DMS79 treated with DMSO at 0.1 percent for 48 hours (cell line): Measurements from ENCODE around the gene SIGLECL1.
A peak's percentile ranks its signal among the peaks of the same experiment; 100 is the strongest.

Experiments used
- DNase-seq: peaks from one replicate; lab custom pipeline; 2025; lab: John Stamatoyannopoulos, UW

Gene SIGLECL1

DNA sequence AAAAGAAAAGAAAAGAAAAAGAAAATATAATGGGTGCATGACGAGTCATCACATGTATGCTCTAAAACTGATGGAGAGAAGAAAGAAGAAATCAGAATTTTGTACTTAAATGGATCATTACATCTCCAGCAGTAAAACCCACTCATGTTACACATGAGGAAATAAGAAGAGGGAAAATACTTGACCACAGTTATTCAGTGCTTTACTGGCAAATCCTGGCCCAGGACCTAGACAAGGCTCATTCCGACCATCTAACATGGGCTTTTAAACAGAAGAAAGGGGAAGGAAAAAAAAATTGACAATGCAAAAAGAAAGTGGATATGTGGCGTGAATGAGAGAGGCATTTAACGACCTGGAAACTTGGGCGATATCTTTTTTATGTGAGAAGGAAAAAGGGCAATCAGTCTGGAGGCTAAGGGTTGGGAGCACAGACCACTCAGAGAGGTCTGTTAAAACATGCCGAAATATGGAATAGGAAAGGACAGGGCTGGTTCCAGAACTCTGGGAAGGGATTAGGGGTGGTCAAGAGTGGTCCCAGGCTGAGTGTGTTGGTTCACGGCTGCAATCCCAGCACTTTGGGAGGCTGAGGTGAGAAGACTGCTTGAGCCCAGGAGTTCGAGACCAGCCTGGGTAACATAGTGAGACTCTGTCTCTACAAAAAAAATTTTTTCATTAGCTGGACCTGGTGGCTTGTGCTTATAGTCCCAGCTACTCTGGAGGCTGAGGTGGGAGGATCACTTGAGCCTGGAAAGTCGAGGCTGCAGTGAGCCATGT lies 1.6 kb downstream of the SIGLECL1 start:
- peak; percentile 62 for DNase-seq

DNA sequence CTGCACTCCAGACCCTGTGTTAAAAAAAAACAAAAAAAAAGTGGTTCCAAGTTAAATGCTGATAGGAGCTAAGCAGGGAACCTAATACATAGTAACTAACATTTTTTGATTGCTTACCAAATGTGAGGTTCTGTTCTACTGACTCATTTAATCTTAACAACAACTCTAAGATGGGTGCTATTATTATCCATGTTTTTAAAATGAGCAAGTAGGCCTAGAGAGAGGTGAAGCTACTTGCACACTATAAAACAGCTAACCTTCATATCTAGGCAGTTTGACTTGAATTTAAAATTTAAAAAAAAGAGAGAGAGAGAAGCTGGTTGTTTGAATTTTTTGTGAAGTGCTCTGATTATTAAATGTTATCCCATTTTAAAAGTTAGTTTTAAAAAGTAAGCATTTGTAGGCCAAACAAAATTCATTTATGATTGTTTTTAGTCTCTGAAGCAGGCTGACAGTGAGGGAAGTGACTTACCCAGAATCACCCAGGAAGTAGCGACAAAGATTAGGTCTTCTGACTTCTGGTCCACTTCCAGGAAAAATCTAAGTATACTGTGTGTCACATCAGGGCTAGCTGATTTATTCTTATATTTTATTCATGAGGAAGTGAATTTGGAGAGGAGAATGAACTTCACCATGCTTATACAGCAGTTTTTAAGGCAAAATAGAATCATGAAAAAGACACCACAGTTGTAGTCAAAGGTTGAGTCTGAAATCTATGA lies 2.4 kb downstream of the SIGLECL1 start:
- no peak for DNase-seq

DNA sequence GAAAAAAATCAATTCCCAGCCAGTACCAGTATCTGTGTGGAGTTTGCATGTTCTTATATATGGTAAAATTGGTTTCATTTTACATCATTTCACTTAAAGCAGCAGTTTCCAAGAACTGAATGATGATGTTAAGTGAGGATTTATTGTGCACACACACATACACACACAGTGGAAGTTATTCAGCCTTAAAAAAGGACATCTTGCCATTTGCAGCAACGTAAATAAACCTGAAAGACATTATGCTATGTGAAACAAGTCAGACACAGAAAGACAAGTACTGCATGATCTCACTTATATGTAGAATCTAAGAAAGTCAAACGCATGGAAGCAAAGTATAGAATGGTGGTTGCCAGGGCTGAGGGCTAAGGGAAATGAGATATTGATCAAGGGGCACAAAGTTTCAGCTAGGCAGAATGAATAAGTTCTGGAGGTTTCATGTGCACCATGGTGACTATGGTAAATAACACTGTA lies 5.3 kb downstream of the SIGLECL1 start:
- DNase-seq, result no peak

DNA sequence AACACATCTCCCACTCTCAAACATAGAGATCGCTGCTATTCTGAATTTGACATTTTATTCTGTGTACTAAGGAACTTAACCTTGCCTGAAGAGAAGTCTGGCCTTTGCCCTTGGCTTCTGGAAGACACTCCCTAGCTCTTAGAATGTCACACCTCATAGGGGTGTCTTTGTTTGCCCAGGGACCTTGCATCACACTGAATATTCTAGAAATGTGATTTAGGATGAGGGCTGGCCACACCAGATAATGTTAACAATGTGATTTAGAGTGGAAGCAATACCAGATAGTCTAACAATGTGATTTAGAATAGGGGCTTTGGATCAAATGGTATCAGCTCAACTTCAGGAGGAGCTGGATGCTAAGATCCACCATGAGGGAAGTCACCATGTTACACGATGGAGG lies 6.6 kb downstream of the SIGLECL1 start:
- no peak for DNase-seq

DNA sequence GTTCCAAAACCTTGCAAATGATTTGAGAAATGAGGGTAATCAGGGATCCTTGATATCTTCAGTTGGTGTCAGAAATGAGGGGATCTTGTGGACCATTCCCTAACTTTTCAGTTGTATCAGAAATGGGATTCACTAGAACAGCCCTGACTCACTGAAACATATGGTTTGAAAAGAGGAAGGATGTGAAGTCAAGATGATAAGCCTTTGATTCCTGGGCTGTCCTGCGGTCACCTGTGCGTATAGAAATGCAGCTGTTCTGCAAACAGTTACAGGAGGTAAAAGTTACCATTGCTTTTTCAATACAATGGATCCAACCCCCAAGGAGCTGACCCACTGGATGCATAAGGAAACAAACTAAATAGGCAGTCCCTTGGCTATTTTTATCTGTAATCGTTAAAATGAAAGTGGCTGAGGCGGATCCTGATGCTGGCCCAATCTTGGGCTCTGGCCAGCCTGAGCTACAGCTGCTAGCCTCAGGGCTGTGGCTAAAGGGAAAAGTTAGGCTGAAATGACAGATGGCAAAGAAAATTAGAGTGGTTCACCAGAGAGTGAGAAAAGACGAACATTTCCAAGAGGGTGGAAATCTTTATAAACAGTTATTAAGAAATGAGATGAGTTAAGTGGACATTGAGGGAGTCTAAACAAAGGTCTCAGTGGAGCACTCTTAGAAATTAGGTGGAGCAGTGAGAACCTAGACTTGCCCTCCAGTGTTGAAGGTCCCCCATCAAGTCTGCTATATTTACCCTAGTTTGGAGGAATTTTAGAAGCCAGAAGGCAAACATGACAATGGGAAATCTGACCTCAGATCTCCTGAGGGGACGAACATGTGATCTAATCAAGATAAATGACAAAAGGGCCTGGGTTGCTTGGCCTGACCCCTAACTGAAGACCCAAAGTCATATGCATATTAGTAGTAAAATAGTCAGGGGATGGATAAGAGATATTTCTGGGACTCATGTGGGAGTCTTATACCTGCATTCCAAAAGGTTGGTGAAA lies 7.6 kb downstream of the SIGLECL1 start:
- no peak for DNase-seq

DNA sequence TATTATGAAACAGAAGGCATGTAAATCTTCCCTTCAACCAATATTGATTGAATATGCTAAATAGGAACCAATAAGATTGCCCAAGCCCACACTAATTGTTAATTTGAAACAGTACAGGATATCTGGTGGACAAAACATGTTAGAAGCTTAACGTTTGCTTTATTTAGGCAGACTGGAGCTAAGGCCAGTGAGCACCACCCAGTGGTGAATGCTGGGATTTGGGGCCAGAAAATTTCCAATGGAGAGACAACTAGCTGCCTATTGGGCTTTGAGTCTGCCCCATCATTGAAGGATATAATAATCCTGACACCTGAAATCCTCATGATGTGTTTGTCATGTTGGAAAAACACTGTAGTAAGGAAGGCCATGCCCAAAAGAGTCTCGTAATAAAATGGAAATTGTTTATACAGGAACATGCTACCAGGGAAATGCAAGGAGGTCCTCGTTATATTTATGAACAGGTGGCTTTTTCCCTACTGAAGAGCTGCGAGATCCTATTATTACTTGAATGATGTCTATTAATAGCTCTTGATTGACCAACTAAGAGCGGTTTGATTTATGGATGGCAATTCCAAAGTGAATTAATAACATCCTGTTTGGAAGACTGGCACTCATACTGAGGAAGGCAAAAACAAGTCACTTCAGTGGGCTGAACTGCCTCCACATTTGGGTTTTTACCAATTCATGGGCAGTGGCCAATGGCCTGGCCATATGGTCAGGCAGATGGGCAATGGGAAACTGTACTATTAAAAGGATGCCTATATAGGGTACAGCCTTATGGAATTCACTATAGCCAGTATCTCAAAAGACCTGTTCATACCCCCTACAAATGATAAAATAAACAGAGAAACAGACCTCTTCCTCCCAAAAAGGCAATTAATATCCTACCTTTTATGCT lies 8.7 kb downstream of the SIGLECL1 start:
- peak; percentile 29 for DNase-seq

DNA sequence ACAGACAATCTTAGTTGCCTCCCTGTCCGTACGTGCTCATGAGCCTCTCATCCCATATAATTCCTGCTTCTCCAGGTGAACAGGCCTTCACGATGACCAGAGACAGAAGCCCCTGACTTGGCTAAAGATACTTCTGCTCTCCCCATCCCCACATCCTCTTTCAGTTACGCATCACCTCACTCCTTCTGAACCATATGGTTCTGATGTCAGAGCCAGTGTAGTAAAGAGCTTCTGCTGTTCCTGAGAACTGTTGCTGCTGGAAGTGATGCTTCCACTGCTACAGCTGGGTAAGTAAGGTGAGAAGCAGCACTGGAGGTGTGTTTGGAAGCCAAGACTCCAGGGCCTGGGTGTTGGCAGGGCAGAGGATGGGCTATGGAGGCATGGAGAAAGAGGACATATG lies 12.9 kb downstream of the SIGLECL1 start:
- DNase-seq, result no peak

DNA sequence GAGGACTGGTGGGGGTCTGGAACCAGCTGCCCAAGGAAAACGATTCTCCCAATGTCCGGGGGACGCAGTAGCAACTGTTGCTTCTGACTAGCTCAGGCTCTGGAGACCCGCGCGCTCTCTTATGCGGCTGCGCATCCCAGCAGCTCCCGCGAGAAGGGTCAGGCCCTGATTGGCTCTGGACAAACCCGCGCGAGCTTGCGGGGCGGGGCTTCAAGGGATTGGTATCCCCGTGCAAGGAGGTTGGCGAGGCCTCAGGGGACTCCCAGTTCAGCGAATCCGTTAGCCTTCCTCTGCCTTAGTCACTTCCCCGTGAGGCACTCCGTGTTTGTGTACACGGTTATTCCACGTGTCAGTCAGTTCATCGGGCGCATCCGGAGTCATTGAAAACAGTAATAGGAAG lies 20.2 kb downstream of the SIGLECL1 start:
- DNase-seq, result no peak

DNA sequence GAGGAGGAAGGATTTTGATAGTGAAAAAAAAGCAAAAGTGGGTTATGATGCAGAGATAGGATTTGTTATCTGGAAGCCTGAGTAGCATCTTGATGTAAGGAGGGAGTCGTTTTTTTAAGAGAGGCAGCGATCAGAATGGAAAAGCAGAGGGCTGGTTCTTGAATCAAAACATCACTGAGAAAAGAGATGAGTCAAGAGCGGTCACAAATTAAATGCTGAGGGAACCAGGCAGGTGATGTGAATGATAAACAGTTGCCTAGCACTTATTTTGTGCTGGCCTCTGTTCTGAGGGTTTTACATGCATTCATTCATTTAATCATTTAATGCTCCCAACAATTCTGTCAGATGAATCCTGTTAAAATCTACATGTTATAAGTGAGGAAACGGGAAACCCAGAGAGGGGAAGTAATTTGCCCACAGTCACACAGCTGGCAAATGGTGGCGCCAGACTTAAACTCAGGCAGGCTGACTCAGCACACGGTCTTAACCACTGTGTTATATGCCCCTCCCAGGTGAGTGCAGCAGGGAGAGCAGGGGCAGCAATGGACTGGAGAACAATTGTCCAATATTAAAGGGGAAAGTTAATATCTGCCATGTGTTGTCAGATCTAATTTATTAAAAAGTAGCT lies 21.4 kb downstream of the SIGLECL1 start:
- no peak for DNase-seq

DNA sequence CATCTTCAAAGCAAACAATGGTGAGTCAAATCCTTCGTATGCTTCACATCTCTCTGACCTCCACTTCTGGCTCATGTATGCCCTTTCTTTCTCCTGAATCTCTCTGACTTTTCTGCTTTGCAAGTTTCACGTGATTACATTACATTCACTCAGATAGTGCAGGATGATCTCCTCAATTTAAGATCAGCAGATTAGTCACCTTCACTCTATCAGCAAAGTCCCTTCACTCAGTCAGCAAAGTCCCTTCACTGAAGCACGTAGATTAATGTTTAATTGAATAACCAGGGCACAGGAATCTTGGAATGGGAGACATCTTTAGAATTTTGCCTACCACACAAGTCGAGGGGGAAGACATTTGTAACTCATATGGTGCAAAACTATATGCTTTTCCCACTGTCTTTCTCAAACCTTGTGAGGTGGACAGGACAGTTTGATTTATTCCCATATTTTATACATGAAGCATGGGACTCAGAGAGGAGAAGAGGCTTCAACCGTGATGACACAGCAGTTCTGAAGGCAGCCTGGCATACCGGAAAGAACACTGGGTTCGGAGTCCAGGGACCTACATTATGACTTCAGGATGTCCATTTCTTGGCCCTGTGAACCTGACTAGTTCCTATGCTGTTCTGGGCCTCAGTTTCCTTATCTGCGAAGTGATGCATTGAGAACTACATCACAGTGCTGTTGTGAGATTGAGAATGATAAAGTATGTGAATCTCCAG lies 23.3 kb downstream of the SIGLECL1 start:
- no peak for DNase-seq

DNA sequence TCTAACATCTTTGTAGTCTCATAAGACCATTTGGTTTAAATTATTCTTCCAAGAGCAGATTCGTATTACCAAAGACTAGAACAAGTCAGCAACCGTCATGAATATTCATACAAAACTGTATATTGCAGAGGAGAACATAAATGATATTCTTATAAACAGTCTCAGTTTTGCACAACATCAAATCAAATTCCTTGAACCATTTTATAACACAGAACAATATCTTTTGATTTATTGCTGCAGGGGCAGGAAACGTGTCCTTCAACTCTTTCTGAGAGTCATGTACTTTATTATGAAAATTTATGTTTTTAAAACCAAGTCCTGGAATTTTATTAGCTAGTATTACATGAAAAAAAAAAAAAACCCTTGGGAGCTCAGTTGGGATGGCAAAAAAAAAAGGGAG lies 26.2 kb downstream of the SIGLECL1 start:
- DNase-seq, result no peak

DNA sequence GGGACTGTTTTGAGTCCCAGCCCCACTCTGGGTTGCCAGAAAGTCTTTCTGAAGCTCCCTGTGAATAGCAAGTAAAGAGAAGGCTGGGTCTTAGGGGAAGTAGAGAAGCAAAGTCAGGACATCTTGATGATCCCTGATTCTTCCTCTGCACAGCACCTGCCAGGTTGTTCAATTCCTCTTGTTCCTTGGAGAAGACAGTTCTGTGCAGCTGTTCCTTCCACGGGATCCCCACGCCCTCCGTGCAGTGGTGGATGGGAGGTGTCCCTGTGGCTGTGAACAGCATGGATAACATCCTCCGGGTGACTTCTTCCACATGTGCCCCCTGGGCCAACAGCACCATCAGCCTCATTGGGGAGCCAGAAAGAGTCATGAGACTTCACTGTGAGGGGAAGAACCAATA lies 31.5 kb downstream of the SIGLECL1 start:
- no peak for DNase-seq

DNA sequence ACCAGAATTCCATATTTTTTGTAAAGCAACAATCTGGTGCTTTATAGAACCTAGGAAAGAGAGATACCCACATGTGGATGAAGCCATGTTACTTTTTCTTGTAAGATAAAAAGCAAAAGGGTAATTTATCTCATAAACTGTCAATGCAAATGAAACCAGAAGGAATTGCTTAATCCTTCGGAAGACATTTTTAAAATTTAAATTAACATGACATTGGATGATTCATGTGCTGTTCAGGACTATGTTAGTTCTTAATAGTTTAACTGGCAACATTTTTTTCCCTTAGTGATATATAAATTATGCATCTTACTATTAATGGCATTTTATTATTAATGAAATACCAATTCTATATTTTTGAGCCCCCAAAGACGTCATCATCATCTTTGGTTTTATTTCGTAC lies 34.8 kb downstream of the SIGLECL1 start:
- DNase-seq, result no peak

DNA sequence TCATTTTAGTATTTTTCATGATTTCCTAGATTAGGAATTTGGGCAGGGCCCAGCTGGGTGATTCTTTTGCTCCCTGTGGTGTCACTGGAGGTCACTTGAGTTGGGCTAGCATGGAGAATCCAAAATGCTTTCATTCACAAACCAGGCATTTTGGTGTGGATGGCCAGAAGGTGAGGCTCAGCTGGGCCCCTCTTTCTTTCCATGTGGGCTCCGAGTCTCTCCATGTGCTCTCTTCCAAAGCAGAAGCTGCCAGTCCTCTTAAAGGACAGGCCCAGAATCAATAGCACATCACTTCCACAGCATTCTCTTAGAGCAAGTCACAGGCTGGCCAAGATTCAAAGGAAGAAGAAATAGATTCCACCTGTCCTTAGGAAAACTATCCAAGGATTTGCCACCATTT lies 38.8 kb downstream of the SIGLECL1 start:
- DNase-seq, result no peak

DNA sequence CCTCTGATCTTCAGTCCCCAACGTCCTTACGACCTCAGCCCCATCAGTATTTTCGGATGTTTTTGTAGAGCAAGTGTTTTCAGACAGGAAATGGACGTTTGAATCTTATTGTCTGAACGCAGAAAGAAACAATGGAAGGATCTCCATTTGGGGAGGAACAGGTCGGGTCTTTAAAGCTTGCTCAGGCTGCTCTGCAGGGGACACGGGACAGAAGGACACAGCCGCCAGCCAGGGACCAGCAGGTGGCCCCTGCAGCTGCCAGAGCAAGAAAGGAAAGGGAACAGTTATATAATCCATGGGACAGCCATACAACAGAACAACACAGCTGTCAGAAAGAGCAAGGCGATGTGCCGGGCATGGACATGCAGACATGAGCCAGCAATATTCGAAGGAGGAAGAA lies 42.1 kb downstream of the SIGLECL1 start:
- no peak for DNase-seq

DNA sequence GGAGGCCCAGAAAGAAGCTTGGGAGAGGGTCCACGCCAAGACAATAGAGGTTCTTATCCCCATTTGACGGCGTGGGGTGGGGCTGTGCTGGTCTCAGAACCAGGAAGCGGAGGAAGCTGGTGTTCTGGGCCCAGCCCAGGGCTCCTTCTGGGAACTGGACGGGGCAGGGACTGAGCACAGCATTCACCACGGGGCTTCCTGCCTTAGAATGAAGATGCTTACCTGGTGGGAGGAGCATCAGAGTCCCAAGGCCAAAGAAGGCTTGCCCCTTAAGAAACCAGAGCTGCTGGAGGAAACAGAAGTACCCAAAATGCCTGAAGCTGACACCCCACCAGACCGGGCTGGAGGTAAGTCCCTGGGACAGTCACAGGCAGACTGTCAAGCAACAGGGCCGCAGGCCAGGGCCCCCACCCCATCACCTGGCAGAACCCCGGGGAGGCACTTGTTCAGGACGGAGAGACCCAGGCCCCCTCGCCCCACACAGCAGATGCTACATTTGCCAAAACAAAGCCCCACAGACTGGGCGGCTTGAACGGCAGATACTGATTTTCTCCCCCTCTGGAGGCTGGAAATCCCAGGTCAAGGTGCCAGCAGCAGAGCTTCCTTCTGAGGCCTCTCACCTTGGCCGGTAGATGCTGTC lies 42.8 kb downstream of the SIGLECL1 start:
- no peak for DNase-seq

DNA sequence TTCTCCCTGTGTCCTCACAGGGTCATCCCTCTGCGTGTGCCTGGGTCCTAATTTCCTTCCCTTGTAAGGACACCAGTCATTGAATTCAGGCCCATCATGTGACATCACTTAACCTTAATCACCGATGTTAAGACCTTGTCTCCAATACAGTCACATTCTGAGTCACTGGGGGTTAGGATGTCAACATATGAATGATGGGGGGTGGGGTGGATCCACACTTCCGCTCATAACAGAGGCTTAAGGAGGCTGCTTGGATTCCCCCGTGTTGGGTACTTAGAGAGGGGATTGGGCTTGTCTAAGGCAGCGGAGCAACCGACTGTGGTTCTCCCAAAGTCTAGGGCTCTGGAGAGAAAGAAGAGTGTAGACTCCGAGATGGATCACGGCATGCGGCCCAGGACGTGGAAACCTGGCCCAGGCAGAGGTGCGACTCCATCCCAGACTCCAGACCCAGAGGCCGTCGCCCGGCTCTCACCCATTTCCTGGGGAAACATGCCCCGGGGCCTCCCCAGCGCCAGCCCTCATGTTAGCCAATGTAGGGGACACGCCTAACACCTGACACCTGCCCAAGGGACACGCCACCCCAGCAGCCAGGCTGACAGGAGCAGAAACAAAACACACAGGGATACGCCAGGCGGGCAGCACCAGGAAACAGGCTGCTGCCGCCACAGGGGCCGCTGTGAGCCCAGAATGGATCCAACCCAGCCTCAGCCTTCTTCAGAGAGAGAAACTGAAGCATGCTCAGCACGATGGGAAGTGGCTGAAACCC lies 43.5 kb downstream of the SIGLECL1 start:
- DNase-seq, result no peak

DNA sequence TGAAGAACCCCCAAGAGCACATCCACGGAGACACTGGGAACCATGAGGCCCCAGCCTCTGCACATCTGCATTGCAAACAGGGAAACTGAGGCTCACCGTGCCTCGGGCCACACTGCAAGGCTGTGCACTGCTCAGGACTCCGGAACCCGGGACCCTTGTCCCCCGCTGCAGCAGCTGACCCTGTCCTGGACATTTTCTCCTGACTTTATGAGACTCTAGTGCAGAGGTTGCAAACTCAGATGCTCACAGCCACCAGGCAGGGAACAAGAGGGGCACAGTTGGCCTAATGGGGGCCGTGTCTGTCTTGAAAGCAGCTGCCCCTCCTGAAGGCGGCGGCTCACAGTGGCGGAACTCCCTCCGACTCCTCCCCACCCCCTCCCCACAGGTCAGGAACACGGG lies 44.1 kb downstream of the SIGLECL1 start:
- DNase-seq, result no peak
